Measurements from ENCODE around the gene HDGFL3. TPM values are rescaled to one million over a fixed set of nuclear protein-coding genes. Genes with fewer than 3 reads are reported as not detected.
"Not testable (repeated sequence)": the region's sequence is repeated elsewhere in the genome, so short reads cannot be mapped to it uniquely, and the experiment has no call there.

HDGFL3 gene
- 100 to 1,000 TPM in 1 of 2 donors, 10 to 100 TPM in 1; 64.2 to 113 TPM for total RNA-seq
- 100 to 1,000 TPM; 140 to 195 TPM for polyA plus RNA-seq (ENCODE audit: insufficient read length in 2 of 2)
- long read RNA-seq, donor 1, full-length matches to known transcripts: 44 of 91 reads
- long read RNA-seq, donor 1, partial matches to known transcripts: 39 of 91 reads
- long read RNA-seq, donor 1, other reads (novel, unspliced or antisense): 8 of 91 reads
- long read RNA-seq, donor 2, full-length matches to known transcripts: 25 of 46 reads
- long read RNA-seq, donor 2, partial matches to known transcripts: 21 of 46 reads
- long read RNA-seq, donor 2, other reads (novel, unspliced or antisense): 0 of 46 reads
- long read RNA-seq, donor 3, full-length matches to known transcripts: 25 of 55 reads
- long read RNA-seq, donor 3, partial matches to known transcripts: 30 of 55 reads
- long read RNA-seq, donor 3, other reads (novel, unspliced or antisense): 0 of 55 reads
- long read RNA-seq, donor 4, full-length matches to known transcripts: 29 of 64 reads
- long read RNA-seq, donor 4, partial matches to known transcripts: 35 of 64 reads
- long read RNA-seq, donor 4, other reads (novel, unspliced or antisense): 0 of 64 reads

GRCh38 chr15:83207660-83208366 lies at the start of gene HDGFL3:
TSS of gene HDGFL3 (minus strand) at chr15:83207823. CDS start at chr15:83207414, 409 bp downstream.
- Histone ChIP-seq H3K4me3 (ENCODE audit: low read depth, low read length) (peak within 1 kb of the TSS; percentile 64), H3K4me1 (ENCODE audit: control insufficient read depth, insufficient read depth, low read length) (peaks cover 4% of the 10 kb centered on the region), H3K27ac (ENCODE audit: low read depth, low read length) (peak within 1 kb of the TSS; percentile 75), H3K9me3 (ENCODE audit: control insufficient read depth, insufficient read depth, low read length) (no peaks in the 10 kb centered on the region), H3K36me3 (ENCODE audit: control insufficient read depth, insufficient read depth, low read length) (no peaks in the 10 kb centered on the region), H3K27me3 (ENCODE audit: control insufficient read depth, insufficient read depth, low read length) (no peaks in the 10 kb centered on the region)
- peak; percentile 36 to 95 (median 66) for DNase-seq (ENCODE audit: low read depth in 4 of 6, low spot score in 6 of 6)
- 0% methylated on average over 91 of the region's 94 CpGs for WGBS (ENCODE audit: insufficient coverage)

- Histone ChIP-seq H3K27me3 (ENCODE audit: control insufficient read depth, insufficient read depth, low read length) (peaks cover 9% of the 10 kb centered on the region), H3K4me3 (ENCODE audit: low read depth, low read length) (no peak overlapping the region), H3K27ac (ENCODE audit: low read depth, low read length) (no peak overlapping the region), H3K4me1 (ENCODE audit: control insufficient read depth, insufficient read depth, low read length) (peaks cover 5% of the 10 kb centered on the region), H3K36me3 (ENCODE audit: control insufficient read depth, insufficient read depth, low read length) (no peaks in the 10 kb centered on the region), H3K9me3 (ENCODE audit: control insufficient read depth, insufficient read depth, low read length) (no peaks in the 10 kb centered on the region)
- DNase-seq (ENCODE audit: low read depth in 4 of 6, low spot score in 6 of 6): no peak
Observed at GRCh38 chr15:83250781-83251180, 43.2 kb upstream of the HDGFL3 start.

GRCh38 chr15:83249030-83249343 lies 41.4 kb upstream of the HDGFL3 start:
- H3K27ac ChIP-seq (ENCODE audit: low read depth, low read length): no peak overlapping the region
- WGBS (ENCODE audit: insufficient coverage): 0% methylated on average over 1 of the region's 3 CpGs
- no peaks in the 10 kb centered on the region for H3K9me3 ChIP-seq (ENCODE audit: control insufficient read depth, insufficient read depth, low read length)

GRCh38 chr15:83248151-83249029 lies 40.8 kb upstream of the HDGFL3 start:
- DNase-seq (ENCODE audit: low read depth in 4 of 6, low spot score in 6 of 6): peak; percentile 52 to 94 (median 76)
- H3K4me3 ChIP-seq (ENCODE audit: low read depth, low read length): no peak overlapping the region
- H3K27ac ChIP-seq (ENCODE audit: low read depth, low read length): no peak overlapping the region

More at GRCh38 chr15:83249030-83249343, 41.4 kb upstream of the HDGFL3 start:
- no peak for DNase-seq (ENCODE audit: low read depth in 4 of 6, low spot score in 6 of 6)
- H3K4me1 ChIP-seq (ENCODE audit: control insufficient read depth, insufficient read depth, low read length): peaks cover 5% of the 10 kb centered on the region
- H3K4me3 ChIP-seq (ENCODE audit: low read depth, low read length): no peak overlapping the region
- peaks cover 9% of the 10 kb centered on the region for H3K27me3 ChIP-seq (ENCODE audit: control insufficient read depth, insufficient read depth, low read length)
- no peaks in the 10 kb centered on the region for H3K36me3 ChIP-seq (ENCODE audit: control insufficient read depth, insufficient read depth, low read length)

GRCh38 chr15:83243634-83244033 lies 36.0 kb upstream of the HDGFL3 start:
- no peak for DNase-seq (ENCODE audit: low read depth in 4 of 6, low spot score in 6 of 6)
- Histone ChIP-seq H3K27me3 (ENCODE audit: control insufficient read depth, insufficient read depth, low read length) (peaks cover 9% of the 10 kb centered on the region), H3K4me3 (ENCODE audit: low read depth, low read length) (no peak overlapping the region), H3K27ac (ENCODE audit: low read depth, low read length) (no peak overlapping the region), H3K4me1 (ENCODE audit: control insufficient read depth, insufficient read depth, low read length) (peaks cover 3% of the 10 kb centered on the region), H3K9me3 (ENCODE audit: control insufficient read depth, insufficient read depth, low read length) (peaks cover 8% of the 10 kb centered on the region), H3K36me3 (ENCODE audit: control insufficient read depth, insufficient read depth, low read length) (no peaks in the 10 kb centered on the region)
- 79% methylated on average over 7 of the region's 8 CpGs for WGBS (ENCODE audit: insufficient coverage)

More at GRCh38 chr15:83248151-83249029, 40.8 kb upstream of the HDGFL3 start:
- Histone ChIP-seq H3K36me3 (ENCODE audit: control insufficient read depth, insufficient read depth, low read length) (no peaks in the 10 kb centered on the region), H3K27me3 (ENCODE audit: control insufficient read depth, insufficient read depth, low read length) (peaks cover 9% of the 10 kb centered on the region), H3K4me1 (ENCODE audit: control insufficient read depth, insufficient read depth, low read length) (peaks cover 5% of the 10 kb centered on the region), H3K9me3 (ENCODE audit: control insufficient read depth, insufficient read depth, low read length) (no peaks in the 10 kb centered on the region)
- WGBS (ENCODE audit: insufficient coverage): 29% methylated on average over 6 of the region's 11 CpGs

GRCh38 chr15:83230242-83230641 lies 22.6 kb upstream of the HDGFL3 start:
- WGBS (ENCODE audit: insufficient coverage): no CpG with 5 or more reads among the region's 21 CpGs
- H3K4me3 ChIP-seq (ENCODE audit: low read depth, low read length): no peak overlapping the region
- H3K27me3 ChIP-seq (ENCODE audit: control insufficient read depth, insufficient read depth, low read length): no peaks in the 10 kb centered on the region
- no peak for DNase-seq (ENCODE audit: low read depth in 4 of 6, low spot score in 6 of 6)
- H3K4me1 ChIP-seq (ENCODE audit: control insufficient read depth, insufficient read depth, low read length): no peaks in the 10 kb centered on the region
- H3K27ac ChIP-seq (ENCODE audit: low read depth, low read length): no peak overlapping the region
- no peaks in the 10 kb centered on the region for H3K36me3 ChIP-seq (ENCODE audit: control insufficient read depth, insufficient read depth, low read length)
- H3K9me3 ChIP-seq (ENCODE audit: control insufficient read depth, insufficient read depth, low read length): no peaks in the 10 kb centered on the region

GRCh38 chr15:83225449-83225848 lies 17.8 kb upstream of the HDGFL3 start:
- H3K4me3 ChIP-seq (ENCODE audit: low read depth, low read length): no peak overlapping the region
- H3K4me1 ChIP-seq (ENCODE audit: control insufficient read depth, insufficient read depth, low read length): no peaks in the 10 kb centered on the region
- no peak overlapping the region for H3K27ac ChIP-seq (ENCODE audit: low read depth, low read length)
- no peak for DNase-seq (ENCODE audit: low read depth in 4 of 6, low spot score in 6 of 6)
- no peaks in the 10 kb centered on the region for H3K27me3 ChIP-seq (ENCODE audit: control insufficient read depth, insufficient read depth, low read length)
- peaks cover 1% of the 10 kb centered on the region for H3K9me3 ChIP-seq (ENCODE audit: control insufficient read depth, insufficient read depth, low read length)
- H3K36me3 ChIP-seq (ENCODE audit: control insufficient read depth, insufficient read depth, low read length): no peaks in the 10 kb centered on the region
- WGBS (ENCODE audit: insufficient coverage): 91% methylated on average over 3 of the region's 9 CpGs

- 94% methylated on average over 9 of the region's 9 CpGs for WGBS (ENCODE audit: insufficient coverage)
- not testable (repeated sequence) for H3K36me3 ChIP-seq (ENCODE audit: control insufficient read depth, insufficient read depth, low read length); H3K4me3 ChIP-seq (ENCODE audit: low read depth, low read length); H3K27me3 ChIP-seq (ENCODE audit: control insufficient read depth, insufficient read depth, low read length); H3K4me1 ChIP-seq (ENCODE audit: control insufficient read depth, insufficient read depth, low read length); H3K9me3 ChIP-seq (ENCODE audit: control insufficient read depth, insufficient read depth, low read length); DNase-seq (ENCODE audit: low read depth in 4 of 6, low spot score in 6 of 6); H3K27ac ChIP-seq (ENCODE audit: low read depth, low read length)
Observed at GRCh38 chr15:83221781-83222180, 14.2 kb upstream of the HDGFL3 start.

GRCh38 chr15:83219026-83219425 lies 11.4 kb upstream of the HDGFL3 start:
- peaks cover 4% of the 10 kb centered on the region for H3K9me3 ChIP-seq (ENCODE audit: control insufficient read depth, insufficient read depth, low read length)
- no peak overlapping the region for H3K27ac ChIP-seq (ENCODE audit: low read depth, low read length)
- no peaks in the 10 kb centered on the region for H3K36me3 ChIP-seq (ENCODE audit: control insufficient read depth, insufficient read depth, low read length)
- DNase-seq (ENCODE audit: low read depth in 4 of 6, low spot score in 6 of 6): no peak
- H3K4me3 ChIP-seq (ENCODE audit: low read depth, low read length): no peak overlapping the region
- WGBS (ENCODE audit: insufficient coverage): no CpG with 5 or more reads among the region's 1 CpG
- H3K27me3 ChIP-seq (ENCODE audit: control insufficient read depth, insufficient read depth, low read length): no peaks in the 10 kb centered on the region
- H3K4me1 ChIP-seq (ENCODE audit: control insufficient read depth, insufficient read depth, low read length): no peaks in the 10 kb centered on the region

Data from spinal cord (tissue), 10 donors.